Islet precursor cell (in vitro differentiated cells): ENCODE results near the gene NALCN.
A peak's percentile ranks its signal among the peaks of the same experiment; 100 is the strongest.

Source experiments
- DNase-seq: peaks from one replicate; pipeline ENCODE4 v3.0.0-alpha.2; 2018

NALCN gene

DNA sequence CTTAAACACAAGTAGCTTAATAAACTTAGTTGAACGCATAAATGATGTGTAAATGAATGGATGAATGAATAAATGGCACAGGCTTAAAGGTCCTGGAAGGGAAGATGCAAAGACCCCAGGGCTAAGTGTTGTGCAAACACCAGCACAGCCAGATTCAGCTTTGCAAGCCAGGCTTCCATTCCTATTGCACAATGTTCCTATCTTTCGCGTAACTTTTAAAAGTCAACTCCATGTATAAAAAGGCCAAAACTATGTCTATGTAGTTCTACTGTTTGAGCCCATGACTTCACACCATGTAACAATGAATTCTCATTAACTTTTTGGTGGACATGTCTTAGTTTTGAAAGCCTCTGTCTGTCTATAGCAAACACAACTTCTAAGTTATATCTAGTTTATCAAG lies 226.0 kb downstream of the NALCN start:
- no peak for DNase-seq

DNA sequence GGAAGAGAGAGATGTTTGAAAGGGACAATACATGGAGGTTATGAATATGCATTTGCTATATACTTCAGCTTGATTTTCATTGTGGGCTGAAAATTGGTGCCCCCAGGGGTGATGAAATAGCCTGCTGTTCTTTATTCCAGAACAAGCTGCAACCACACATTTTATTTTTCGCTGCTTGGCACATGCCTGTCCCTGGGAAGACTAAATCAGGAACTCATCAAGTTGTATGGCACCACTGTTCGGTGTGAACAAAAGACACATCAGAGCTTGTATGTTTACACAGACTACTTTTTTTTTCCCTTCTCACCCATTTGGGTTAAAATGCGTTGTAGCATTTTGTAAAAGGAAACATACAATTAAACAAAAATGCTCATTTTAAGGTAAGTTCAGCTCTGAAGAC lies 230.7 kb downstream of the NALCN start:
- DNase-seq: no peak

DNA sequence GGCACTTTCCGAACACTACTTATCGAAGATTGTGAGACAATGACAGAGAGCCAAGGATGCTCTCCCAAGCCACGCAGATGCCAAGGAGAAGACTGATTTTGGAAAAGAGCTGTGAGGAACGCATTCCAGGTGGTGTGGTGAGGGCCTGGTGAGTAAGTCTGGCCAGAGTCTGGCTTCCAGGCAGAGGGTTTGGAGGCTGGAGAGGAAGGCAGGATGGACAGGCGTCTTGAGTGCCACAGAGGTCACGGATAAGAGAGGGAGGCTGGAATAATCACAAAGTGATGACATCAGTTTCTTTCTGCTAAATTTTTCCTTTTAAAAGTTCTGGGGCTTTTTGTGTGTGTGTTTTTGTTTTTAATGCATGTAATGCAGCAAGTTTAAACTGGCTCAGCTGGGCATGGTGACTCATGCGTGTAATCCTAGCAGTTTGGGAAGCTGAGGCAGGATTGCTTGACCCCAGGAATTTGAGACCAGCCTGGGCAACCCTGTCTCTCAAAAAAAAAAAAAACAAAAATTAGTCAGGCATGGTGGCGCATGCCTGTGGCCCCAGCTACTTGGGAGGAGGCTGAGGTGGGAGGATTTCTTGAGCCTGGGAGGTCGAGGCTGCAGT lies 235.1 kb downstream of the NALCN start:
- no peak for DNase-seq

DNA sequence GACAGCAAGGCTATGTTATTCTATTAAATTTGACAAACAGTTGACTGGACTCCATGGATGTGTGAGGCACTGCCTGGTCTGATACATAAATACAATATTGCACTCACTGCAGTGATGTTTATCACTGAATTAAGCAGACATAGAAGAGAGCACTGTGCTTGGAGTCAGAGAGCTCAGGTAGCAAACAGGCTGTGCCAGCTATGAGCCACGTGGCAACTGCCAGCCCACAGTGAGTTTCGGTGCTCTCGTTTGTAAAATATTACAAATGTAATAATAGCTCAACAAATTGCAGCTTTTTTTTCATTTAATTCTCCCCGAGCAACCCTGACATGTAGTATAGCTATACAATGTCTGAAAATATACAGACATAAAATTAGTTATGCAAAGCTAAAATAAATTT lies 237.3 kb downstream of the NALCN start:
- DNase-seq: no peak

DNA sequence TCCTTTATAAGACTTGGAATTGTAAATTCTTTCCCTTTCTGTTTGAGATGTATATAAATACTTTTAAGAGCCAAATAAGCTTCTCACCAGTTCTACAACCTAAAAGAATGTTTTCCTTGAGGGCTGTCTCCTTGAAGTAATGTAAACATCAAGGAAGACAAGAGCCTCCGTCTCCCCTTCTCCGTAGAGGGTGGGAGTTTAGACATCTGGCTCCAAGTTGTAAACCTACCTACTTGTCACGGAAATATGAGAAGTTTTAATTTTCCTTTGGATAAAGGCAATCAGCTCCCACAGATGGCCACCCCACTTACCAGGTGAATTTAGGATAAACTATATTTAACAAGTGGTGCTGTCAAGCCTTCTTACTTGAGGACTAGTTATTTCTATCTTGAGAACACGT lies 237.9 kb downstream of the NALCN start:
- no peak for DNase-seq

DNA sequence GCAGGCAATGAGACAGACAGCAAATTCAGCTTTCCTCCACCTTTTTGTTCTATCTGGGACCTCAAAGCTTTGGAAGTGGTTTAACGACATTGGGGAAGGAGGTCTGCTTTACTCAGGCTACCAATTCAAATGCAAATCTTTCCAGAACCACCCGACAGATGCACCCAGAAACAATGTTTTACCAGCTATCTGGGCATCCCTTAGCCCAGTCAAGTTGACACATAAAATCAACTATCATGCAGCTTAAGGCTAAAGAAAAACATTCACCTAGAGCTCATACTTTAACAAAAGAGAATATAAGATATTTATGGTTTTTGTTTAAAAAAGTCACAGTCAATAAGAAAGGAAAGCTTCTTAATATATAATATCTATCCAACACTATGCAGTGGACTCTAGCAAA lies 246.0 kb downstream of the NALCN start:
- DNase-seq: no peak

DNA sequence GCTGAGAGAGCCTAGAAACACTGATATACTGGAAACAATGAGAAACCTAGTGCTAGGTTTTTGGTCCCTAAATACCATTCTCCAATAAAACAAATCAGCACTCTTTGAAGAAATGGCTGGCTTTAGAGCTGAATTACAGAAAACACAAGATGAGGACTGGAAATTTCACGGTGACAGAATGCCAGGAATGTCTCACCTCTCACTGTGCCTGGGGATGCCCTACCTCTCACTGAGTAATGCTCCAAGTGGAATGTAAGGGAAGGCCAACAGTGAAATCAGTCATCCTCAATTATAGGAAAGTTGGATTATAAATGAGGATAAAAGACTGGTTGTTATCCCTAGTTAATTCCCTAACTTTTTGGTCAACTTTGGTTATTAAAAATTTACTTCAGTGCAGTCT lies 259.0 kb downstream of the NALCN start:
- DNase-seq: peak; percentile 73

DNA sequence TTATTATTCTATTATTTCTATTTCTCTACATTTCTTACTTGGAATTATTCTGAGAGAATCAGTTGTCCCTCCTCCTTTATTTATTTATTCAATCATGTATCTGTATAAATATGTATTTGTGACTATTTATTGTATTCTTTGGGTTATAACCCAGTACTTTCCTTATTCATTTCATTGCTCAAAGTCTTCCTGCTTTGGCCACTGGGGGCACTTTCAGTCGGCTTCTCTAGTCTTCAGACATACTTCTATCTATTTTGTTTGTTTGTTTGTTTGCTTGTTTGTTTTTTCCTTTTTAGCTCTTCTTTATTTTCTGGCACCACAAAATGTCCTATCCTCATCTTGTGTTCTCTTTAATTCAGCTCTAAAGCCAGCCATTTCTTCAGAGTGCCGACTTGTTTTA lies 260.4 kb downstream of the NALCN start:
- no peak for DNase-seq

DNA sequence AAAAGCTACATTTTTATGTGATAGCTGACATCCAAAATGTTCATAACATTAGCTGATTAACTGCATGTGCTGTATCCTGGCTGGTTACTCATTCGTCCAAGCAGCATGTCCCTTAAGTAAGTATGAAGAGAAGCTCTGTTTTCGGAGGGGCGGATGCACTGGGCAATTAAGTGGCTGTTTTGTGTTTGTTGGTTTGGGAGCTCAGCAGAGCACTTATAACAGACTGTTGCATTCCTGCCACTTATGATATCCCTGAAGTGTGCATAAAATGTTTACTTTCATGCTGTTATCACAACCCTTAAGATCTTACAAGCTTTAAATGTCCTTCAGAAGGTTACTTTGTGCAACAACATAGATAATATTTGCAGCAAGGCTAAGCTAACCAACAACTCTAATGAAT lies 264.1 kb downstream of the NALCN start:
- DNase-seq: peak; percentile 76

DNA sequence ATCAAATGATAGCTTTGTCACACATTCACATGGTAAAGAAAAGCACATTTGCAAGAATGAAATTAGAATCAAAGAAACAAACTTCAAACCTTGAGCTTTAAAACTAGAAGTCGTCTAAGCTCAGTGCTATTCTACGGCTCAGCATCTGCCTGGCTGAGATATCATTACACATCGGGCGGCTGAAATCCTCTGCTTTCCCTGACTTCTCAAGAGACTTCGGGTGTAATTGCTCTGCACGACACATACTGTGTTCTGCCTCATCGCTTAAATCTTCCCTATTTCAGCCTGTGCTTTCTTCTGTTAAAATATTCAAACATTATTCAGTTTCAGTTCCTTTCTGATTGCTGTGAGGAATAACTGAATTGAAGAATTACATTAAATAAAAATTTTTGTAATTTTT lies 265.3 kb downstream of the NALCN start:
- peak; percentile 57 for DNase-seq

DNA sequence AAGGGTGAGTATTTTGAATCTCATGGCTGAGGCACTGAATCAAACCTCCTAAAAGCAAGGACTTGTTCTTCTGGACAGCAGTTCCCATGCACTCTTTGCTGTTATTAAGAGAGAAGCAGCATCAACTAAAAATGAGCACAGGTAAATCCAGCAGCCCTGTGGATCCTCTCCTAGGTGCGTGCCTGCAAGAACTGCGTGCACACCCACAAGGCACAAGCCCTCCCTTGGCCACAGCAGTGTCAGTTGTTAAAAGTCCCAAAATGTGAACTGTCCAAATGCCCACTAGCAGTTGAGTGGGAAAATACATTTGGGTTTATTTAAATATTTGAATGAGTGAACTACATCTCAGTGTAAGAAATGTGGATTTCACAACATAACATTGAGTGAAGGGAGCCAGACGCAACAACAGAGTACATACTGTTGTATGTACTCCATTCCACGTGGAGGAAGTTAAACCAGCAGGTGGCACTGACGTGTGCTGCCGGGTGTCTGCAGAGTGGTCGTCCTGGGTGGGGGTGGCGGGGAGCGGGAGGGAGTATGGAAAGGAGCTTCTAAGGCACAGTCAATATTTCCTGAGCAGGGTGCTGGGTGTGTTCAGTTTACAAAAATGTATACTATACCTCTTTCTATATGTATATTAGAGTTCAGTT lies 266.4 kb downstream of the NALCN start:
- DNase-seq: no peak

DNA sequence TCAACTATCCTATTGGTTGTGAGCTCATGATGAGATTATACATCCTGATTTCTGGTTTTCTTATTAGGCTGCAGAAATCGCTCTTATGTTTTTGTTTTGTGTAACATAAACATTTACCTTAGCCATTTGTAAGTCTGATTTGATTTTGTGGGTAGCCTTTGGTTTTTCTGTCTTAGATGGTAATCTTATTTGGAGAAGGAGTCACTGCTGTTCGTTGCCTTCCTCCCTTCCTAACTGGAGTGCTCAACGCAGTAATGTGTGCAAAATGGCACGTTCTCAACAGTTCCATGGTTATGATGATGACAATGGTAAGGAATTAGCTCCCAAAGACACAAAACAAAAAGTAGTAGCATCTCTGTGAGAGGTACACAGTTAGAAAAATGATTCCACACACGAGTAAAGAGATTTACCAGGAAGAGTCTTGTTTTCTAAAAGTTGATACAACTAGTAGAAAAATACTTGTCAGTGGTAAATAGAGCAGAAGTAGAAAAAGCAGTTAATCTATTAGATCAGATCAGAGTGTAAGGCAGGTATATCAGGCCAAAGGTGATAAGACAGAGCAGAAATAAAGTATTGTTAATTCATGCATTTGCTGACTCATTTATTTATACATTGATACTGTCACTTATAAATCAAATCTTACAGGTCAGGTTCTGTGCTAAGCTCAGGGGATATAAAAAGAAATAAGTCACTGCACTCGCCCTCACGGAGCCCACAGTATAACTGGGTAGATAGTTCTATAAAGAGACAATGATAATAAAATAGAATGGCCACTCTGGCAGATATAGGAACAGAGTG lies 270.0 kb downstream of the NALCN start:
- no peak for DNase-seq

DNA sequence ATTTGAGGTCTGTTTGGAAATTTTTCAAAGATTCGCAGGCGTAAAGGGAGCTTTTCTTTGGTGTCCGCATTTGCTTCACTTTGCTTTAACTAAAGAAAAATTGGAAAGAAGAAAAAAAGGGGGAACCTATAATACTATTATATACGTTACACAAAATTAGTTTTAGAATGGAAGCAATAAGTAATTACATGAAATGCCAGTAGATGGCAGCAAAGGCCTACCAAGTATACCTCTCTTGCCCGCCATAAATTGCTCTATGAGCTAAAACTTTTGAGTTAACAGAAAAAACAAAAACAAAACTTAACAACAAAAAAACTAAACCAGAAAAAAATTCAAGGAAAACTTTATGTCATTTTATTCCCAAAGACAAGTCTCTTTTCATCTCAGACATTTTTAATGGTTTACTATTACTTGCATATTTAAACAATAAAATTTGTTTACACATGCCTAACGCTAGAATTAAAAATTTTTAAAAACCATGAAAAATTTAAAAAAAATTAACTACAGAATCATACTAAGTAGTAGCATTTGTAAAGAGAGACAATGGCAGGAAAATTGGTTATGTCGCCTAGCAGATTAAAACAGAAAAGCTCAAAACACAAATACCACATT lies 271.4 kb downstream of the NALCN start:
- no peak for DNase-seq

DNA sequence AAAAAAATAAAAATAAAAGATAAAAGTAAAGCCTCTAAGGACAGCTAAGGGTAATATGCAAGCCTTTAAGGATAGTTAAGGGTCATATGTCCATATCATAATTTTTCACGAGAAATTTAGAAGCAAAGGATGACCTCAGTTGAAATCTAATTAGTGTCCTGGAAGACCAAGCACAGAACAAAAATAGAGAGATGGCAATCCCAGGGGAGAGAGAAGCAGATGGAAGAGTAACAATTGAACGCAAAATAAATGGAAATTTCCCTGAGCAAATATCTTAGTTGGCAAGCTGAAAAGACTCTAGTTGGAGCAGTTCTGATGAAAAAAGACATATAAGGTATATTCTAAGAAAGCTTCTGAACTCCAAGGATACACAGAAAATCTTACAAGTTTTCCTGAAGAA lies 275.4 kb downstream of the NALCN start:
- no peak for DNase-seq

DNA sequence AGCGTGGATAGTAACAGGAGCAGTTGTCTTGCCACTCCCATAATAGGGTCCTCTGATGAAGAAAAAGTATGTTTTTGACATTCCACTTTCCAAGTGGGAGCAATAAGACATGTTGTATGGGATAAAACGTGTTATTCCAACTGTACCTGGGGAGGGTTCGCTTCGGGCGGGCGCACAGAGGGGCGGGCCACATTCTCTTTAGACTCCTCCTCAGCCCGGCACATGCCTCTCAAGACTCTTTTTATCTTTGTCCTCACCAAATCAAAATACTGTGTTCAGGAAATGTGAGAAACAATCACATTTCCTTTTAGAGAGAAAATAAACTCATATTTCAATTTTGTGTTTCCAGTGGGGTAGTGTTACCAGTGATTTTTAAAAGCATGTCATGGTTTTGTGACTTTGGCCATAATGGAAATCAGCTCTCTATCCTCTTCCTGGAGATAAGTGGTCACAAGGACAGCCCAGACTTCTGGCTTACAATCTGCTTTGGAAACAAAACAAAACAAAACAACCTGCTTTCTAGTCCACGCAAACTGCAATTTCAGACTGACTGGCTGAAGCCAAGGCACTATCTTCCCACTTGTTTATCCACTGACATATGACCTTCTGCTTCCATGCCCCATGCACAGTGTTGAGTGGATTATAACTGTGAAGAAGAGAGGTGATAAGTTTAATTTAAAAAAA lies 276.1 kb downstream of the NALCN start:
- no peak for DNase-seq

DNA sequence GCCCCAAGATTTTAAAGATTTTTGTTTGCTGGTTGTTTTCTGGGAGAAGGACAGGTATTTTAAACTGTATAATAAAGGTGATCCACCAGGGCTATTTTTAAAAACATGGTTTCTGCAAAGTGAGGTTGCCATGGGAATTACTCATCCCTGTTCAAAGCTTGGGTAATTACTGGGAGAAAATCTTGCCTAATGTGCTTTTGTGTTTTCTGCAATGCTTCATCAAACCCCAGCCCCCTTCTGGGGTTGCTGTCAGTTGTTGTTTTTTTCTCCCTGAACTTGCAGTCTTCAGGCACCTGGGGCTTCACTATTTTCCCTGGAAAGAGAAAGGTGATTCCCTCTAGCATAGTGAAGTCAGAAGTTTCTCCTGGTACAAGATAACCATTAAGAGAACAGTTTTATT lies 277.2 kb downstream of the NALCN start:
- no peak for DNase-seq

DNA sequence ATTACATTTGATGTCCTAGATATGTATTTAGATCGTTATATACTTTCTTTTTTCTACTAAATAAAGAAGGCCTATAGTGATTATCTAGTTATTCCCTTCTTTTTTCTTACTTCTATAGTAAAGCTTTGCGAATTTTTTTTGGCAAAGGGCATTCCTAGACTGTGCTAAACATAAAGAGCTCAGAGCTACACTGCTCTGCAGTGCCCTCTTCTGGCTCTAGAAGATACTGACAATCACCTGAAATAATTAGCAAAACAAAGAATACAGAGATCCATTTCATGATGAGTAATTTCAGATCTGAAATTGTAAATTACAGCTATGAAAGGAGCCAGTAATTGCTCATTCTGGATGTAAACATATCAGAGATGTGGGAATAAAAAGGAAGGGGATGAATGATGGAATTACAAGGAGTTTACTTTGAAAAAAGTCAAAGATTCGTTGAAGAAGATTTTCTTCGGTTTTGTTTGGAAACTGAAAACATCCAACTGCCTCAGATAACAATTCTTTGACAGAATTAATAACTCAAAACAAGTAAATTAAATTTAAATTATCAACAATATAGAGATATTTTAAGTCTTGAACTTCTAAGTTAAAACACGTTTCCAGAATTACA lies 288.5 kb downstream of the NALCN start:
- no peak for DNase-seq

DNA sequence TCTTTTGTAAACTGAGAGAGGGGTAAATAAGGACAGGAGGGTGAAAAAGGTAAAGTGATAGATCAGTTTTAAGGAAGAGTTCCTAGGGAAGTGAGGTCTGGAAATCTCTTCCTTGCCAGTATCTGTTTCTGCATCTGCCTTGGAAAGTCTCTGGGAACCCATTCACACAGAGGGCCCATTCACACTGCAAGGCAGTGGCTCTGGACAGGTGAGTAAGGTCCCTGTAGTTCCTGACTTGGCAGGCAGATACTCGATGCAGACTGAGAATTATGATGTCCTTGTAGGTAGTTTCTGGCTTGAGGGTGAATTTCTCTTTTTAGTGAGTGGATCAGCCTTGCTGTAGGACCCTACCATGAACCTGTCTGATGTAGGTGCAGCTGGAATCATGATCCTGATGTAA lies 293.3 kb downstream of the NALCN start:
- DNase-seq: no peak

DNA sequence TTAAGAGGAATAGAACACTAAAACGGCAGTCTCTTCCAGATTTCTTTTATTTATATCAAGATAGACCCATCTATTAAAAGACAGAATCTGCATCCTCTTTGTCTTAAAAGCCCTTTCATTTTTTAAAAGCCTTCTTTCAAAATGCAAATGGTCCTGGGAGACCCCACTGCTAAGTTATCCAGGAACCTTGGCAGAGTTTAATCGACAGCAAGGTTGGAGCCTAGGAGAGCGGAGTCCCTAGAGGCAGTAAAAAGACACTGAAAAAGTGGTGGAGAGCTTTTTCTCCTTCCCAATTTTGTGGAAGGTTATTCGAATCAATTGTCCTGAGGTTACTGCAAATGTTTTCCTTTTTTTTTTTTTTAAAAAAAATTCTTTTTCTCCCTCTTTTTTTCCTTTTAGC lies 294.7 kb downstream of the NALCN start:
- no peak for DNase-seq

DNA sequence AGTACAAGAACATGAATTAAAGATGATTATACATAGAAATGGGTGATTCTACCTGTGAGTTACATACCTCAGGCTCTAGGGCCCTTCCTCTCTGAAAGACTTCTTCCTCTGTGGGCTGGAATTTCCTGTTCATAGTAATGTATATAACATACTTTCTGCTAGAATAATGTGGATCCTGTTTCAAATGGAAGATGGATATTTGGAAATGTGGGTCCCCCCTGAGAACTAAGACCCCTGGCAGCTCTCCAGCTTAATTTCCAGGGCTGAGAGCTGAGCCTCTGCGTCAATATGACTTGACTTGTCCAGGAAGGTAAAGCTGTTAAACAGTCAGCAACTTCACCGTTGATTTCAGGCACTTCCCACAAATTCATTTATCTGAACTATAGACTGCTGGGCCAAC lies 296.3 kb downstream of the NALCN start:
- no peak for DNase-seq

DNA sequence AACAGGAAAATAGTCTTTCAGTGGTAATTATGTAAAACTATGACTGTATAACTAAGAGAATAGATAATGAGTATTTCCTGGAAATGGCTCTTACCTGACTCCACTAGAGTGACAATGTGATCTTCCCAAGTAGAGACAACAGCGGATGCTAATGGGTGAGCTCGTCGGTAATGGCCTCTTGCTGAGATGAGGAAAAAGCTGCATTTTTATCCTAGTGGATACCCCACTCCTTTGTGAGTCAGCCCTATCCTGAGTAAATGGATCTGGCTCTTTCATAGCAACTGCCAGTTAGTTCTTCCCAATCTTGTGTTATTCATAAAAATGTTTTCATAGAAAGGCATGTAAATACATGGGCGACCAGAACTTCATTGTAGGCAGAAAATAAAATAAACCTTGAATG lies 299.5 kb downstream of the NALCN start:
- no peak for DNase-seq

DNA sequence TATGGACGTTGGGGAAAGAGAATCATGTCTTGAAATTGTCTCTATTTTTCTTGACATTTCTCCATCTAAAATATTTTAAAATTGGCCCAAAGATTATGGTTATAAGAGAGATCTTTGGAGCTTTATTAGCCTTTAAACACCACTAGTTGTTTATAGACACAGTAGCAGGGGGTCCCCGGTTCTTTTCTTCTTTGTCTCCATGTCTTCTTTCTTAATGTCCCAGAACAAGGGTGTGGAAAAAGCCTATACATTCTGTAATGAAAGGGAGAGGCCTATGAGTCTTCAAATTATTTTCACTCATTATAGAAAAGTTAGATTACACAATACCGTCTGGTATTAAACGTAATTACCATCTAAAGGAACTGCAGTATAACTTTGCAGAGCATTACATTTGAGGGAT lies 300.0 kb downstream of the NALCN start:
- DNase-seq: no peak

DNA sequence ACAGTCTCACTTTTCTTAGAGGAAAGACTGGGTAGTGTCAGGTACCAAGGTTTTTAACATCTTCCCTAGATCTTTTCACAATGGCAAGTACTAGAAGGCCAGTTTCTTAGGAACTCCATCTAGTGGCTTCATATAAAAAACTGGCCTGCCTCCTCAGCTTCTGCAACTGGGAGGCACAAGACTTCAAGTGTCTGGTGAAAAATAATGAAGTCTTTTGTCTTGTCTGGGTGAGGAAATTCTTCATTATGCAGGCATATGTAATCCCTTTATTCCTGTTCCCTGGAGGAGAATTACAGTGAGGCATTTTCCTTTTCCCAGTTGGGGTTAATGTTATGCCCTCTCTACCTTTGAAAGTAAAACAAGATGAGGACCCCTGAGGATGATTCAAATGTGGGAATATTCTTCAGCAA lies 300.5 kb downstream of the NALCN start:
- no peak for DNase-seq
